T-cell (primary cell): Measurements from ENCODE around the gene KRT36. TPM values are rescaled to one million over a fixed set of nuclear protein-coding genes. Genes with fewer than 3 reads are reported as not detected.

Experiments used
- ATAC-seq, 4 experiments: fragments of 200-7000 bp in 3 of 4; fragments of 150-1000 bp in 1 of 4; cut with Tn5 transposase; replicated peaks in 1 of 4; 1 replicate in 3 of 4; 2 replicates in 1 of 4; pipeline ENCODE4 v1.10.0; 2021; ENCODE audit warnings: moderate library complexity in 3 of 4, mild to moderate bottlenecking in 2 of 4, moderate number of reproducible peaks in 1 of 4
- CTCF ChIA-PET, 2 donors: fragments of 300-600 bp; sonication (Branson Sonifier 250); formaldehyde crosslinking; loops; one replicate each; lab custom pipeline; 2022; ENCODE audit warnings: antibody characterized with exemption in 2 of 2; lab: Charles Lee
- POLR2A ChIA-PET, 2 donors: fragments of 300-600 bp; sonication (Branson Sonifier 250); formaldehyde crosslinking; loops; one replicate each; lab custom pipeline; 2022; ENCODE audit warnings: antibody characterized with exemption in 2 of 2; lab: Charles Lee
- DNase-seq, 35 experiments: peaks; one replicate each; pipeline versions ENCODE4 v3.0.0 to v3.0.0-alpha.2; 2013 to 2023
- H3K27ac ChIP-seq: one replicate; pipeline ENCODE4 v1.5.1; 2013; ENCODE audit warnings: low read length
- H3K27me3 ChIP-seq, 2 experiments: replicated peaks in 1 of 2; 1 replicate in 1 of 2; 2 replicates in 1 of 2; pipeline versions ENCODE4 v1.6.1 to v1.7.0; 2013; ENCODE audit warnings: low read length in 1 of 2, mixed read lengths in 1 of 2; ENCODE audit not compliant: control insufficient read depth in 2 of 2, insufficient read depth in 2 of 2; ENCODE audit errors: extremely low read depth in 1 of 2
- H3K36me3 ChIP-seq, 2 donors: 1 replicate in 1 of 2; 2 replicates in 1 of 2; pipeline versions ENCODE4 v1.6.1 to v1.7.0; 2013; ENCODE audit warnings: low read length in 1 of 2; ENCODE audit not compliant: control insufficient read depth in 2 of 2, insufficient read depth in 1 of 2; ENCODE audit errors: extremely low read depth in 1 of 2
- H3K4me1 ChIP-seq, 2 experiments: 1 replicate in 1 of 2; 2 replicates in 1 of 2; pipeline versions ENCODE4 v1.6.1 to v1.7.0; 2013; ENCODE audit warnings: low read length in 2 of 2, mixed read lengths in 1 of 2; ENCODE audit not compliant: insufficient read depth in 2 of 2, control insufficient read depth in 1 of 2; ENCODE audit errors: extremely low read depth in 1 of 2
- H3K4me3 ChIP-seq, 2 donors: 1 replicate in 1 of 2; 2 replicates in 1 of 2; pipeline versions ENCODE4 v1.5.1 to v1.7.0; 2013; ENCODE audit warnings: mild to moderate bottlenecking in 2 of 2, low read length in 1 of 2, moderate library complexity in 1 of 2; ENCODE audit not compliant: control insufficient read depth in 1 of 2; ENCODE audit errors: extremely low read depth in 1 of 2
- H3K9me3 ChIP-seq: 2 replicates; pipeline ENCODE4 v1.7.0; 2013
- H3K27ac Mint-ChIP-seq, 2 donors: one replicate each; pipeline ENCODE4 v1.8.0; 2020 to 2021; ENCODE audit warnings: mild to moderate bottlenecking in 2 of 2, mixed read lengths in 2 of 2
- H3K27me3 Mint-ChIP-seq, 2 donors: one replicate each; pipeline ENCODE4 v1.8.0; 2021 to 2022; ENCODE audit warnings: mixed read lengths in 2 of 2
- H3K36me3 Mint-ChIP-seq: one replicate; pipeline ENCODE4 v1.8.0; 2021; ENCODE audit warnings: mixed read lengths
- H3K4me1 Mint-ChIP-seq, 3 donors: one replicate each; pipeline ENCODE4 v1.8.0; 2020 to 2022; ENCODE audit warnings: mixed read lengths in 3 of 3, mild to moderate bottlenecking in 1 of 3
- H3K4me3 Mint-ChIP-seq, 3 donors: one replicate each; pipeline ENCODE4 v1.8.0; 2020 to 2022; ENCODE audit warnings: mild to moderate bottlenecking in 3 of 3, mixed read lengths in 3 of 3, moderate library complexity in 3 of 3
- H3K9me3 Mint-ChIP-seq, 3 donors: one replicate each; pipeline ENCODE4 v1.8.0; 2020 to 2022; ENCODE audit warnings: mixed read lengths in 3 of 3
- WGBS: methylation state at CpG from one replicate; pipeline ENCODE4 v1.1.5; 2013; ENCODE audit warnings: missing lambda C conversion rate; ENCODE audit not compliant: insufficient coverage; 5-methylcytosine and 5-hydroxymethylcytosine counted together
- total RNA-seq, 35 experiments: library from RNA in 6 of 35; stranded (reverse) in 6 of 35; fragments of 120-200 nt in 1 of 35; gene quantifications; one replicate each; pipeline versions ENCODE4 v1.2.1 to v1.2.4 and lab custom pipeline; 2013 to 2026

The KRT36 gene
- total RNA-seq, 5 donors from 2014 or later (not counting 1 experiment from before 2014, with no cell fraction given): not detected

GRCh38 chr17:41535764-41536481 is 46.2 kb upstream of the KRT36 start:
- Histone ChIP-seq H3K4me3 (no peak overlapping the region), H3K27me3 (peaks cover 0 to 35% of the 10 kb centered on the region in 2 experiments), H3K4me1 (no peaks in the 10 kb centered on the region), H3K27ac (no peak overlapping the region), H3K9me3 (no peaks in the 10 kb centered on the region), H3K36me3 (no peaks in the 10 kb centered on the region)
- Mint-ChIP-seq H3K27me3 (peaks cover 36% of the 10 kb centered on the region in 2 donors), H3K4me1 (no peaks in the 10 kb centered on the region), H3K4me3 (no peak overlapping the region), H3K9me3 (no peaks in the 10 kb centered on the region), H3K36me3 (no peaks in the 10 kb centered on the region), H3K27ac (no peak overlapping the region)
- DNase-seq (no peak), ATAC-seq (no peak)
- CTCF ChIA-PET: no interaction called here
- POLR2A ChIA-PET: no interaction called here
- WGBS: 69% methylated on average over 10 of the region's 15 CpGs

GRCh38 chr17:41534899-41535546 is 45.3 kb upstream of the KRT36 start:
- DNase-seq: no peak
- Histone ChIP-seq H3K36me3 (no peaks in the 10 kb centered on the region), H3K27ac (no peak overlapping the region), H3K4me1 (no peaks in the 10 kb centered on the region), H3K4me3 (no peak overlapping the region), H3K9me3 (no peaks in the 10 kb centered on the region), H3K27me3 (peaks cover 3 to 43% of the 10 kb centered on the region in 2 experiments)
- Mint-ChIP-seq H3K4me3 (no peak overlapping the region), H3K36me3 (no peaks in the 10 kb centered on the region), H3K4me1 (no peaks in the 10 kb centered on the region), H3K27ac (no peak overlapping the region), H3K9me3 (no peaks in the 10 kb centered on the region), H3K27me3 (peaks cover 36 to 42% of the 10 kb centered on the region in 2 donors)
- ATAC-seq: no peak
- ChIA-PET POLR2A (no interaction called here), CTCF (interaction anchor here in 1 of 2 donors (1.0 kb wide), 1 partner anchor 127 kb away, joined by 3 read pairs; no protein-coding TSS in a partner anchor)
- WGBS: 44% methylated on average over 3 of the region's 7 CpGs

GRCh38 chr17:41533613-41534012 is 43.9 kb upstream of the KRT36 start:
- ATAC-seq (no peak), DNase-seq (no peak)
- Histone ChIP-seq H3K36me3 (no peaks in the 10 kb centered on the region), H3K9me3 (no peaks in the 10 kb centered on the region), H3K27ac (no peak overlapping the region), H3K4me3 (no peak overlapping the region), H3K4me1 (no peaks in the 10 kb centered on the region), H3K27me3 (peaks cover 4 to 57% of the 10 kb centered on the region in 2 experiments)
- ChIA-PET POLR2A (interaction anchor here in 1 of 2 donors (0.6 kb wide), 1 partner anchor 45 kb away, joined by 6 read pairs; no protein-coding TSS in a partner anchor), CTCF (interaction anchor here (0.6 to 0.7 kb wide), 2 partner anchors 20 to 40 kb away, joined by 3 to 8 read pairs; no protein-coding TSS in a partner anchor)
- Mint-ChIP-seq H3K4me1 (peaks cover 0 to 7% (median 2%) of the 10 kb centered on the region in 3 donors), H3K4me3 (no peak overlapping the region), H3K36me3 (no peaks in the 10 kb centered on the region), H3K27ac (no peak overlapping the region), H3K9me3 (no peaks in the 10 kb centered on the region), H3K27me3 (peaks cover 50 to 56% of the 10 kb centered on the region in 2 donors)
- 78% methylated on average over 3 of the region's 7 CpGs for WGBS

- Histone ChIP-seq H3K9me3 (no peaks in the 10 kb centered on the region), H3K36me3 (no peaks in the 10 kb centered on the region), H3K4me3 (no peak overlapping the region), H3K4me1 (peaks cover 0 to 4% of the 10 kb centered on the region in 2 experiments), H3K27ac (no peak overlapping the region), H3K27me3 (peaks cover 4 to 63% of the 10 kb centered on the region in 2 experiments)
- peaks cover 4 to 11% (median 5%) of the 10 kb centered on the region in 3 donors for H3K4me1 Mint-ChIP-seq
- H3K27ac Mint-ChIP-seq: no peak overlapping the region
- H3K27me3 Mint-ChIP-seq: peaks cover 54 to 61% of the 10 kb centered on the region in 2 donors
- WGBS: 100% methylated on average over 1 of the region's 9 CpGs
- no peaks in the 10 kb centered on the region for H3K9me3 Mint-ChIP-seq
- CTCF ChIA-PET: interaction anchor here (0.6 to 1.0 kb wide), 2 partner anchors 16 to 39 kb away, joined by 3 read pairs; no protein-coding TSS in a partner anchor
- POLR2A ChIA-PET: no interaction called here
- no peak overlapping the region for H3K4me3 Mint-ChIP-seq
- no peaks in the 10 kb centered on the region for H3K36me3 Mint-ChIP-seq
- no peak for DNase-seq
- no peak for ATAC-seq
Measured at GRCh38 chr17:41532947-41533570, 43.3 kb upstream of the KRT36 start.

- H3K27ac ChIP-seq: no peak overlapping the region
- ATAC-seq (no peak), DNase-seq (no peak)
- POLR2A ChIA-PET: interaction anchor here in 1 of 2 donors (0.5 kb wide), 1 partner anchor 1381 kb away, joined by 4 read pairs; no protein-coding TSS in a partner anchor
- Mint-ChIP-seq H3K27me3 (peaks cover 57 to 68% of the 10 kb centered on the region in 2 donors), H3K4me1 (peaks cover 5 to 16% (median 10%) of the 10 kb centered on the region in 3 donors), H3K4me3 (no peak overlapping the region), H3K9me3 (no peaks in the 10 kb centered on the region), H3K27ac (no peak overlapping the region), H3K36me3 (no peaks in the 10 kb centered on the region)
- H3K4me1 ChIP-seq: peaks cover 0 to 15% of the 10 kb centered on the region in 2 experiments
- CTCF ChIA-PET: interaction anchor here in 1 of 2 donors (0.7 kb wide), 1 partner anchor 17 kb away, joined by 3 read pairs; no protein-coding TSS in a partner anchor
- H3K27me3 ChIP-seq: peaks cover 4 to 65% of the 10 kb centered on the region in 2 experiments
- H3K36me3 ChIP-seq: no peaks in the 10 kb centered on the region
- H3K4me3 ChIP-seq: no peak overlapping the region
- H3K9me3 ChIP-seq: no peaks in the 10 kb centered on the region
- no CpG with 5 or more reads among the region's 1 CpG for WGBS
Measured at GRCh38 chr17:41531993-41532392, 42.3 kb upstream of the KRT36 start.
